Pancreas (tissue), 10 donors: ENCODE data around the gene TMEM40. TPM values are rescaled to one million over a fixed set of nuclear protein-coding genes. Genes with fewer than 3 reads are reported as not detected.

Experiments
- ATAC-seq, 4 donors: fragments of 200-7000 bp; cut with Tn5 transposase; one replicate each; pipeline versions ENCODE4 v1.8.0 to v1.9.1; 2020; ENCODE audit warnings: mild to moderate bottlenecking in 4 of 4, moderate library complexity in 4 of 4
- DNase-seq, 6 donors: peaks; one replicate each; pipeline ENCODE4 v3.0.0-alpha.2; 2020
- FAIRE-seq: peaks from 2 replicates; lab custom pipeline; 2012; peaks lifted over from hg19 to GRCh38; lab: Jason Lieb, UNC
- H3K27ac ChIP-seq, 4 donors: fragments of 200-600 bp; sonication (generic); 1 replicate in 3 of 4; 2 replicates in 1 of 4; pipeline versions ENCODE4 v1.5.0 to v1.8.0; 2020
- H3K27me3 ChIP-seq, 4 donors: fragments of 200-600 bp; one replicate each; pipeline ENCODE4 v1.8.0; 2021
- H3K36me3 ChIP-seq, 3 donors: fragments of 200-600 bp; sonication (generic) in 1 of 3; one replicate each; pipeline versions ENCODE4 v1.5.0 to v1.8.0; 2020 to 2021
- H3K4me1 ChIP-seq, 3 donors: fragments of 200-600 bp; one replicate each; pipeline ENCODE4 v1.8.0; 2021
- H3K4me3 ChIP-seq, 4 donors: fragments of 200-600 bp; sonication (generic) in 2 of 4; one replicate each; pipeline versions ENCODE4 v1.5.0 to v1.8.0; 2020 to 2021
- H3K9me3 ChIP-seq, 4 donors: fragments of 200-600 bp; one replicate each; pipeline ENCODE4 v1.8.0; 2021
- WGBS, 2 donors: extraction: QIAGEN DNeasy Blood & Tissue Kit; methylation state at CpG; one replicate each; pipeline ENCODE4 v1.1.7; 2013; 5-methylcytosine and 5-hydroxymethylcytosine counted together
- intact Hi-C, 3 donors: fragments of 100-400 bp; cut with DNase I; formaldehyde crosslinking; loops; one replicate each; pipeline versions ENCODE4 v1.11.1 to v1.14.2; 2022
- polyA plus RNA-seq, 2 donors: library from polyadenylated mRNA; stranded (reverse); fragments of 200-250 nt; gene quantifications; one replicate each; pipeline ENCODE4 v1.2.3, GENCODE V29; 2013
- total RNA-seq, 6 donors: library from RNA; stranded (reverse); fragmentation: NEBNext Ultra II Directional in 4 of 6; extraction: Animal tissue kit (Norgen Biotek cat#: 25700) in 4 of 6; gene quantifications; one replicate each; pipeline versions ENCODE4 v1.2.1 to v1.2.4, GENCODE V29; 2021 to 2023
- TF ChIP-seq, protein P1 (sequence below), 4 donors: fragments of 200-600 bp; sonication (generic) in 3 of 4; IDR thresholded peaks; one replicate each; pipeline versions ENCODE4 v1.5.0 to v1.8.0; 2021; ENCODE audit warnings: antibody characterized with exemption in 4 of 4
- donor health status: healthy with polysubstance abuse.
- donor health status: DM: no; HTN: no; CAD: no; lungs with moderate emphysema.
- donor health status: DM: no; HTN: no; CAD: no.
- donor health status: control.
- donor health status: control.
- donor health status: Bipolar disorder and iron deficiency.
- donor health status: DM: yes; HTN: yes; CAD: no.
- donor health status: DM: no; HTN: no; CAD: no.
- donor health status: DM: no; HTN: no; CAD: no.
- donor health status: DM: yes; HTN: yes; CAD: no.

The TMEM40 gene
- total and polyA plus RNA-seq, 8 donors, result 0.38 TPM; not detected in 7

DNA sequence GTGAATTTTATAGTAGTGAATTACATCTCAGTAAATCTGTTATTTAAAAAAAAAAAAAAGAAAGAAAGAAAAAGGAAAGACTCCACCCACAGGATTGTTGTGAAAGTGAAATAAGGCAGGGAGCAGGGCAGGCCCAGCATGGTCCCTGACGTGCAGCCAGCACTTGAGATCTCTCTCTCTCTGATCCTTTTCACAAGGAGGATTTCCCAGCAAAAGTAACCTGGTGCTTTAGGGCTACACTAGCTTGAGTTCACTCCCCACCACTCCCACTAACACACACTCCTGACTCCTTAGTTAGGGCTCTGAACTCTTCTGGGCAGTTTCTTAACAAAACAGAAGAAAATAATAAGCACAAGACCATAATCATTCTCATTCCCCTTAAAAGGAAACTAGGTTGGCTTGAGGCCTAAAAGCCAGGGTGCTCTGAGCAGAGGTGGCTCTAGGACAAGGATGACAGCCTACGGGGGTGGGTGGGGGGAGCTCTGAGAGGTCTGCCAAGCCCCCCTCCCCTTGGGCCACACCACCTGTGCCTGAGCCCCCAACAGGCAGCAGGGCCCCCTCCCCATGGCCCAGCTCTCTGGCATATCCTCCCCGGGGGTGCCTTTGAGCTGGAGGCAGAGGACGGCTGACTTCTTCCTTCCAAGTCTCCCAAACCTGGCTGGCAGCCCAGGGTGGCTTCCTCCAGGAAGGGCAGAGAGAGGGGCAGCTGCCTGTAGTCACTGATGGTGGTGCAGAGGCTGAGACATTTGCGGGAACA, 856 bp downstream of the TMEM40 start:
- H3K27me3 ChIP-seq, result no peaks in the 10 kb centered on the region
- H3K4me1 ChIP-seq, result no peaks in the 10 kb centered on the region
- 56% methylated on average over 5 of the region's 5 CpGs for WGBS, 2 donors
- TF ChIP-seq, protein P1, sequence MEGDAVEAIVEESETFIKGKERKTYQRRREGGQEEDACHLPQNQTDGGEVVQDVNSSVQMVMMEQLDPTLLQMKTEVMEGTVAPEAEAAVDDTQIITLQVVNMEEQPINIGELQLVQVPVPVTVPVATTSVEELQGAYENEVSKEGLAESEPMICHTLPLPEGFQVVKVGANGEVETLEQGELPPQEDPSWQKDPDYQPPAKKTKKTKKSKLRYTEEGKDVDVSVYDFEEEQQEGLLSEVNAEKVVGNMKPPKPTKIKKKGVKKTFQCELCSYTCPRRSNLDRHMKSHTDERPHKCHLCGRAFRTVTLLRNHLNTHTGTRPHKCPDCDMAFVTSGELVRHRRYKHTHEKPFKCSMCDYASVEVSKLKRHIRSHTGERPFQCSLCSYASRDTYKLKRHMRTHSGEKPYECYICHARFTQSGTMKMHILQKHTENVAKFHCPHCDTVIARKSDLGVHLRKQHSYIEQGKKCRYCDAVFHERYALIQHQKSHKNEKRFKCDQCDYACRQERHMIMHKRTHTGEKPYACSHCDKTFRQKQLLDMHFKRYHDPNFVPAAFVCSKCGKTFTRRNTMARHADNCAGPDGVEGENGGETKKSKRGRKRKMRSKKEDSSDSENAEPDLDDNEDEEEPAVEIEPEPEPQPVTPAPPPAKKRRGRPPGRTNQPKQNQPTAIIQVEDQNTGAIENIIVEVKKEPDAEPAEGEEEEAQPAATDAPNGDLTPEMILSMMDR (IDR thresholded peaks at IDR 0.05), result no peak
- no peaks in the 10 kb centered on the region for H3K36me3 ChIP-seq
- no peaks in the 10 kb centered on the region for H3K9me3 ChIP-seq
- ATAC-seq (peak in 3 of 4 donors; percentile 39 to 72 (median 59)), FAIRE-seq (no peak), DNase-seq (no peak)
- peak overlapping the region in 1 of 4 donors; percentile 22 for H3K27ac ChIP-seq
- H3K4me3 ChIP-seq, result no peak overlapping the region
- intact Hi-C loops, result no loop called here

DNA sequence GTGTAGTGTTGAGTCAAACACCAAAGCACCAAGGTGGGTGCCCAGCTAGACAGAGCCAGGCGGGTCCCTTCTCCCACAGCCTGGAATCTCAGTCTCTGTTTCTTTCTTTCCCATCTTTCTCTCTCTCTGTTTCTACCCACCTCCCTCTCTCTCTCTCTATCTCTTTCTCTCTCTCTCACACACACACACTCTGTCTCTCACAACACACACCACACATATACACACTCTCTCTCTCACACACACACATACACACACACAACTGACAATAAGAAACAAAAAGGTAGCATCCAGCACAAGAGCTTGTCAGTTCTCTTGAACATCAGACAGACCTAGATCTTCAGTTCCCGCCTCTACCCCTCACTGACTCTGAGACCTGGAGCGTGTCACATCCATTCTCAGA, 2.4 kb downstream of the TMEM40 start:
- no peak for FAIRE-seq

DNA sequence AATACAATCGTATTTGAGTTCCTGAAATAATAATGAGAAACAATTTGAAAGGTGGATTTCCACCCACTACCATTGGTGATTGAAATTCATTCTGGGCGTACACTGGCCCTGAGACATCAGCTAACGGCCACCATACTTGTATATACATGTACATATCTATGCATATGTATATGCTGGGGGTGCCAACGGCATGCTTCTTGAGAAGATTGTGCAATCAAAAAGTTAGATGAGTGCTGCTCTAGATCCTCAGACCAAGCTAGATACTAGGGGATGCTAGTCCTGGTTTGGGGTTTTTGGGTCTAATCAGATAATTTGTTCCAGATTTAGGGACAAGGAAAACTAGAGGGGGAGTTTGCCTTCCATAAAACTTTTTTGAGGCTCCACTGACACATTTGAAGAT, 2.9 kb downstream of the TMEM40 start:
- no peak for DNase-seq

More for the DNA sequence above, 2.4 kb downstream of the TMEM40 start:
- DNase-seq (no peak), ATAC-seq (no peak)
- no peak overlapping the region for H3K27ac ChIP-seq
- intact Hi-C loops, result no loop called here
- H3K27me3 ChIP-seq, result no peaks in the 10 kb centered on the region
- no peaks in the 10 kb centered on the region for H3K36me3 ChIP-seq
- H3K4me3 ChIP-seq, result no peak overlapping the region
- H3K9me3 ChIP-seq, result no peaks in the 10 kb centered on the region
- no peaks in the 10 kb centered on the region for H3K4me1 ChIP-seq
- WGBS, 2 donors, result 86 to 93% methylated on average over 3 of the region's 3 CpGs
- TF ChIP-seq, protein P1 (IDR thresholded peaks at IDR 0.05), result no peak

DNA sequence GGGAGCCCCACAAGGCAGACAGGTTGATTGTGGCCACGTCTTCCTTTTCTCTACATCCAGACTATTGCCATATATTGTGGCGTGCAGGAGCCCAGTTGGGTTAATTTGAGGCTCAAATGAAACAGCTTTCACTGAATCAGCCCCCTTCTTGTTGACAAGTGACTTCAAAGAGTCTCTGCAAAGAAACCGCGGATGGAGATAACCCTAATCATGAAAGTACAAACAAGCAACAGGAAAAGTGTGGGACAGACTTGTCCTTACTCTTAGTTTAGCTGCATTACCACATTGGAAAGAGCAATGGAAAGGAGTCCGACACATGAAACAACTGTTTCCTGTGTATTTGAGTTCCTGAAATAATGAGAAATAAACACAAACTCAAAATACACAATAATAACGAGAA, 3.3 kb downstream of the TMEM40 start:
- Histone ChIP-seq H3K27me3 (no peaks in the 10 kb centered on the region), H3K9me3 (no peaks in the 10 kb centered on the region), H3K4me1 (no peaks in the 10 kb centered on the region), H3K36me3 (no peaks in the 10 kb centered on the region), H3K27ac (no peak overlapping the region), H3K4me3 (no peak overlapping the region)
- ATAC-seq, result no peak
- 61 to 71% methylated on average over 6 of the region's 6 CpGs for whole genome bisulfite sequencing, 2 donors
- no peak for FAIRE-seq
- TF ChIP-seq, protein P1 (IDR thresholded peaks at IDR 0.05), result no peak
- intact Hi-C loops, result no loop called here
- no peak for DNase-seq

More for the DNA sequence above, 2.9 kb downstream of the TMEM40 start:
- FAIRE-seq (no peak), ATAC-seq (no peak)
- H3K9me3 ChIP-seq, result no peaks in the 10 kb centered on the region
- no peaks in the 10 kb centered on the region for H3K4me1 ChIP-seq
- no peak overlapping the region for H3K27ac ChIP-seq
- WGBS, 2 donors, result 73 to 79% methylated on average over 4 of the region's 4 CpGs
- no peaks in the 10 kb centered on the region for H3K36me3 ChIP-seq
- no peak overlapping the region for H3K4me3 ChIP-seq
- no peaks in the 10 kb centered on the region for H3K27me3 ChIP-seq
- intact Hi-C loops, result no loop called here
- TF ChIP-seq, protein P1 (IDR thresholded peaks at IDR 0.05), result no peak

DNA sequence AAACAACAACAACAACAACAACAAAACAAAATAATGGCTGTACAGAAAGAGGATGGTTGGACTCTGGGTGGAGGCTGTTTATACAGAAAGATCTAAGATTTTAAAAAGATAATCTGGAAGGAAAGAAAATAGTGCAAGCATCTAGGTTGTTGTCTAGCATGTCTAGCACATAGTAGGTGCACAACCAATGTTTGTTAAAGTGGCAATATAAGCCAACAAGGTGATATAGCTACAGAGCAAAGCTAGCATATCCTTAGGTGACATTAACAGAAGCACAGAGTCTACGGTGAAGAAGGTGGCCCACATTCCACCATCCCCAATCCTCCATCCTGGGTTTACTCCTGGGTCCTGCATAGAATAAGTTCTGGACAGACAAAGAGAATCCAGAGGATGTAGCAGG, 4.7 kb downstream of the TMEM40 start:
- FAIRE-seq (no peak), ATAC-seq (no peak), DNase-seq (no peak)
- intact Hi-C loops, result no loop called here
- TF ChIP-seq, protein P1 (IDR thresholded peaks at IDR 0.05), result no peak
- Histone ChIP-seq H3K36me3 (no peaks in the 10 kb centered on the region), H3K4me1 (no peaks in the 10 kb centered on the region), H3K9me3 (no peaks in the 10 kb centered on the region), H3K4me3 (no peak overlapping the region), H3K27me3 (no peaks in the 10 kb centered on the region), H3K27ac (no peak overlapping the region)
- WGBS, 2 donors, result 93 to 98% methylated on average over 1 of the region's 1 CpG
